T-helper 1 cell treated with Interleukin-12 subunit alpha and Interleukin-12 subunit beta and Interleukin-4 antibody, amounts not matched to agents 30 ng/mL and 1 ng/mL, for 36 hours (primary cell): ENCODE measurements around the gene SFXN2. TPM values are rescaled to one million over a fixed set of nuclear protein-coding genes. Genes with fewer than 3 reads are reported as not detected.
"Not testable (repeated sequence)": the region's sequence is repeated elsewhere in the genome, so short reads cannot be mapped to it uniquely, and the experiment has no call there.

Source experiments
- intact Hi-C: fragments of 100-400 bp; cut with micrococcal nuclease; formaldehyde crosslinking; loops from one replicate; pipeline ENCODE4 v1.15.1; 2024
- total RNA-seq: library from RNA; stranded (reverse); gene quantifications from 2 replicates; pipeline ENCODE4 v1.2.3, GENCODE V29; 2022

SFXN2 gene
- total RNA-seq, 1 donor from 2014 or later, result 20.9 TPM

DNA sequence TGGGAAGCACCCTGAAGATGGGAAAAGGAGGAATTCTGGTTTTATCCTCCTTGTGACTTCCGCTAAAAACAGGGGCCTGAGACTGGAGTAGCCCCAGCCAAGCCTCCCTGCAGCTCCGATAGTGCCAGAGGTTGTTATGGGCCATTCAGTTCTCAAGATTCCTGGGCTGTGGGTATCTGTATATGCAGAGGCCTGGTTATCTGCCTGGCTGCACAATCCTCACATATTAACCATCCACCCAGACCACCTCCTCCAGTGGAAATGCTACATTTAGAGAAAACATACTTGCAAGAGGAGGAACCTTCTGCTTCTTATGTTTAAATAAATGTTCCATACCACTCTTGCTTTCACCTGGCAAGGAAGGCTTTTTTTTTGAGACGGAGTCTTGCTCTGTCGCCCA is 34.8 kb upstream of the SFXN2 start:
- intact Hi-C loops, result no loop called here

DNA sequence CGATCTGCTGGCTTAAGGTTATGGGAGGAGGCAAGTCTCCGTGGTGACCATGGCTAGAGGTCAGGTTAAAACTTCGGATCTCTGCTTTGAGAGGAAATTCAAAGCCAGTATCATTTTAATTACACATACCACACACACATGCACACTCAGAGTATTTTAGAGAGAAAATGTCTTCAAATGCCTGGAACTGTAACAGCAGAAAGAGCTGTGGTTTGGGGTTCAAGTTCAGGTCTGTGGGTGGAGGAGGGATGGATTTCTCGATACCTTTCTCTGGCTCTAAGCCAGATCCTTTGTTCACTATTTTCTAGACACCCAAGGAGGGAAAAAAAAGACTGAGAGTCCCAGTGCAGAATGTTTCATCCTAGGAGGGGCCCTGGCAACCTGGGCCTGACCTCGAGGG is 32.7 kb upstream of the SFXN2 start:
- intact Hi-C loops, result no loop called here

DNA sequence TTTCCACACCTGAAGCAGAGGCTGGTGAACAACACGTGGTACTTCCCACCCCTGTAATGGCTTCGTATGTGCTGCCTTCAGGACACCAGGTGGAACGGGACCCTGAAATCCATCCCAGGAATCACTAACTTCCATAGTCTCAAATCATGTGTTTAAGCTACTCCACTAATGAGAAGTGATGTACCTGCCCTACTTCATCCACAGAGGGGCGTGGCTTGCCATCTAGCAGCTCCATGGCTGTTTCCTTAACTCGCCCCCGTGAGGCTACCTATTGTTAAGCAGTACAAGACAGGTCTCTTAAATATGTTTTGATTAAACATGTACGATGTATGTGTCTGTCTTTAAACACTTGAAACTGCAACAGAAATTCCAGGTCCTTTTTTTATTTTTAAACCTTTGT is 32.0 kb upstream of the SFXN2 start:
- intact Hi-C loops, result no loop called here

DNA sequence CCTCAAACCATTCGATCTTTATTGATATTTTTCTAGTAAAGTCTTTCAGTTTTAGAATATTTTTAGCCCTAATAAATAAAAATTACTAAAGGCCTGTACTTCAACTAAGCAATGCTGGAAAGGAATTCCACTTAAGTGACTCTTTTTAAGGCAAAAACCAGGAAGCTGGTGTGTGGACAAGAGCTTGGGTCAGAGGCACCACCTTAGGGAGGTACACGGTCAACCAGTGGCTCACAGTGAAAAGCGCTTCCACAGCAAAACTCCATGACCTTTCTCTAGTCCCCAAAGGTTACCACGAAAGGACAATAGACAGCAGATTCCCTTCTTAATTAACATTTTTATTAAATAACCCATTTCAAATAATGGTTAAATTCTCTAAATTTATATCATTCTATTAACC is 31.5 kb upstream of the SFXN2 start:
- intact Hi-C loops, result no loop called here

DNA sequence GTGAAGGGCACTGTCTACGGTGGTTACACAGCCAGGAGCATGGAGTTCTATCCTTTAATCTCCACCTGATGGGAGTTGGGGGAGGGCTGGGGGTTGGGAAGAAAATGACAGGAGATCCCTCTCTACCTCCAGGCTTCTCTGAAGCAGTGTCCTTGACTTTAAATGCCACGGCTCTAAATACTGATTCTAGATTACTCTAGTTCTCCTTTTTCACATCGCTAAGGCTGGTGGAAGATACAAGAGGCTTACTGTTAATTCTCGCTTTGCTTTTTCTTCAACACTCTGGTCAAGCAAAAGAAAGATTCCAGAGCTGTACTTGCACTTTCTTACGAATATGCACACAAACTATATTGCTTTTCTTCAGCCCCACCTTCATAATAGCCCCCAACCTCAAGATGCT is 30.7 kb upstream of the SFXN2 start:
- intact Hi-C loops, result no loop called here

DNA sequence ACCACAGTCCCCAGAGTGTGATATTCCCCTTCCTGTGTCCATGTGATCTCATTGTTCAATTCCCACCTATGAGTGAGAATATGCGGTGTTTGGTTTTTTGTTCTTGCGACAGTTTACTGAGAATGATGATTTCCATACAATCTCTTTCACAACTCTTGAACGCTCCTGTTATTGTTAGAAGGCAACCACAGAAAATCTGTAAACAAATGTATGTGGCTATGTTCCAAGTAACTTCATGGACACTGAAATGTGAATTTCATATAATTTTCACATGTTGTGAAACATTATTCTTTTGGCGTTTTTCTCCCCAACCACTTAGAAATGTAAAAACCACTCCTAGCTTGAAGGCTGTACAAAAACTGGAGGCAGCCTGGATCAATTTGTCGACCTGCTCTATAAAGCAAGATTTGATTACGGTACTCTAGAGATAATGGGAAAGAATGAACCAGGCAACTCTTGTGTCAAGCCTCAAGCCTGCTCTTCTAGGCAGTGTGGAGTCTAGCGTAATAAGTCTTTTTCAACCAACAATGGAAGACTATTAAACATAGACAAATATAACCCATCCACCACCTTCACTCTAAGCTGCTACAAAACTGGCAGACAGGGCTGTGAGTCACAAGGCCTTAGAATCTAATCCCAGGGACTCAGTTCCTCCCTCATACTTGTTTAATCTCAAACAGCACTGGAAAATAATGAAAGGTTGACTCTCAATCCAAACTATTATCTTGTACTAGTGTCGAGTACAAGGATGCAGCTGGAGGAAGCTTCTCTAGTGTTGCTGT is 23.0 kb upstream of the SFXN2 start:
- intact Hi-C loops, result no loop called here

DNA sequence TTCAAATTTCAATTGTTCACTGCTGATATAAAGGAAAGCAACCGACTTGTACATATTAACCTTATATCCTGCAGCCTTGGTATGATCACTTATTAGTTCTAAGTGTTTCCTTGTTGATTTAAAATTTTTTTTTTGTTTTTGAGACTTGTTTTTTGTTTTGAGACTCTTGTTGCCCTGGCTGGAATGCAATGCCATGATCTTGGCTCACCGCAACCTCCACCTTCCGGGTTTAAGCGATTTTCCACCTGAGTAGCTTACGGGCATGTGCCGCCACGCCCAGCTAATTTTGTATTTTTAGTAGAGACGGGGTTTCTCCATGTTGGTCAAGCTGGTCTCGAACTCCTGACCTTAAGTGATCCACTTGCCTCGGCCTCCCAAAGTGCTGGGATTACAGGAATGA is 19.0 kb upstream of the SFXN2 start:
- intact Hi-C loops, result not testable (repeated sequence)

DNA sequence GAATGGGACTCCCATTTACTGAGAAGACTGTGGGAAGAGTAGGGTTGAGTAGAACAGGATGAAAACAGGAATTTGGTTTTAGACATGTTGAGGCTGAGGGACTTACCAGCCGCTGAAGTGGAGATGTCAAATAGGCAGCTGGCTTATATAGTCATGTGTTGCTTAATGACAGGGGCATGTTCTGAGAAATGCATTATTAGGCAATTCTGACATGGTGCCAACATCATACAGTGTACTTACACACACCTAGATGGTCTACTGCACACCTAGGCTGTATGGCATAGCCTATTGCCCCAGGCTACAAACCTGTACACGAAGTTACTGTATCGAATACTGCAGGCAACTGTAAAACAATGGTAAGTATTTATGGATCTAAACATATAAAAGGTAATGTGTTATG is 17.7 kb upstream of the SFXN2 start:
- intact Hi-C loops, result no loop called here

DNA sequence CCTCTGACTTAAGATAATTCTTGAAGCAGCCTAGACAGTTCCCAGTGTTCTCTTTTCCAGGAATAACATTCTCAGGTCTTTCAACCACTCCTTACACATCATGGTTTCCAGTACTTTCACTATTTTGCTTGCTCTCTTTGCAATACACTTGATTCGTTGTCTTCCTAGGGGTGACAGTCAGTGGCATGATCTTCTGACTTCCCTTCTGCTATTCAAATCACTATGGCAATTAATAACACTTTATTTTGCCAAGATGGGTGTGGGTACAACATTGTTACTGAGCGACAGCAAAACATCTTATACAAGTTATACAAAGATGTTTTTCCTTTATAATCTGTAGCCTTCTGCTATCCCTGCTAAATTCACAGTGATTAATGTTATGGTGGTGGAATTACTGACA is 15.5 kb upstream of the SFXN2 start:
- intact Hi-C loops, result no loop called here

DNA sequence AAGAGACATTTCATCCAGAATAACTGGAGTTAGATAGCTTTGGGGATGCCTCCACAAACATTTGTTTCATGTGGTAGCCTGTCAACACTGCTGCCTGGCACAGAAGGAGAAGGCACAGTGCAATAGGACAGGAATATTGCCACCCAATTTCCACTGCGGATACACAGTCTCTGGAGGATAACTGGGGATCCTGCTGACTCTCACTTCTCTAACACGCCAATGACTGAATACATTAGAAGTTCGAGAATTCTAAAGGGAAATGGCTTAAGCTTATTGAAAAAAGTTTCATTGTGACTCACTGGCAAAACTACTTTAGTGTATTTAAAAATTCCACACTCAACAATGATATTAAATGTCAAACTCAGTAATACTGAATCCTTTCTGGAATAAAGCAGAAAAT is 13.2 kb upstream of the SFXN2 start:
- intact Hi-C loops, result no loop called here

DNA sequence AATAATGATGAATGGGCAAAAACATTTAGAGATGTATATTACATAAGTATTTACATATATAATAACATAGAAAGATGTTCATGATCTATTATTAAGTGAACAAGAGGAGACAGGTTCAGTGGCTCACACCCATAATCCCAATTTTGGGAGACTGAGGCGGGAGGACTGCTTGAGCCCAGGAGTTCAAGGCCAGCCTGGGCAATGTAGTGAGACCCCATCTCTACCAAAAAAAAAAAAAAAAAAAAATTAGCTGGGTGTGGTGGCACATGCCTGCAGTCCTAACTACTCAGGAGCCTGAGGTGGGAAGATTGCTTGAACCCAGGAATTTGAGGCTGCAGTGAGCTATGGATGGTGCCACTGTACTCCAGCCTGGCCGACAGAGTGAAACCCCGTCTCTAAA is 12.6 kb upstream of the SFXN2 start:
- intact Hi-C loops, result no loop called here

DNA sequence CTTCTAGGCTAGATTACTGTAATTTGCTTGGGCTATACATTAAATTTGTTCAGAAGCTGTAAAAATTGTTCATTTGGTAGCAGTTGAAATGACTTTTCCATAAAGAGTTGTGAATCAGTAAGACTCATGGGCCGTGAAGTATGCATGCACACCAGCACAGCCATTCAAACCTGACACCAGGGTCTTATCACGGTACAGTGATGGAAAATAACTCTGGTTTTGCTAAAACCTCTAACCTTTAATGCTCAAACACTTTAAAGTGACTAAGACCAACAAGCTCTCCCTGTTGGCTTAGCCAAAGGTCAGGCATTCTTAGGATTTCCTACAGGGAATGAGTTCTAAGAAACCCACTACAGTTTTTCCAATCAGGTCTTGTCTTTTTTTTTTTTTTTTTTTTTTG is 11.7 kb upstream of the SFXN2 start:
- intact Hi-C loops, result no loop called here

DNA sequence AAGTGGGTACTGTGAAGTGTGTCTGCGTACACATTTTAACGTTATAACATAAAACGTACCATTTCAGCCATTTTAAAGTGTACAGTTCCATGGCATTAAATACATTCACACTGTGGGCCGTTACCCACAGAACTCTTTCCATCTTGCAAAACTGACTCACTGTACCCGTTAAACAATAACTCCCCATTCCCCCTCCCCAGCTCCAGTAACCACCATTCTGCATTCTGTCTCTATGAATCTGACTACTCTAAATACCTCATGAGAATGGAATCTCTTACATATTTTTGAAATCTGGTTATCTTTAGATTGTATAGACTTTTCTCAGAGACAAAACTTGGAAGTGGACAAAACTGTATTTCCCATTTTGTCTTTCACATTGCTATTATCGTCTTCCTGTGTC is 9.5 kb upstream of the SFXN2 start:
- intact Hi-C loops, result no loop called here

DNA sequence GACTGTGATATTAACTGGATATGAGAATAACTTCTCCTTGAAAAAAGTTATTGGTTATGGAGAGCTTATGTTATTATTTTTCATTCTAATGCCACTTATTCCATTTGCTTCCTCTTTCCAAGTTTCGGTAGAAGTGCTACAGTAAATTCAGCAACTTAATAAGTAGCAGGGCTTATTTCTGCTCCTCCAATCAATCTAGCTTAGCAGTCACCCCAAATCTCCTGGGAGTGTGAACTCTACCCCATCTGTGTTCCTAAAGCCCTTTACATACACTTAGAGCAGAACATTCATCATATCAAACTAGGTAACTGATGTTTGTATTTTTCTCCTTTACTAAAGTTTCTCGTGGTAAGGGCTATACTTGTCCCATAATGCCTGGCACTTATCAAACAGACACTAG is 8.9 kb upstream of the SFXN2 start:
- intact Hi-C loops, result no loop called here

DNA sequence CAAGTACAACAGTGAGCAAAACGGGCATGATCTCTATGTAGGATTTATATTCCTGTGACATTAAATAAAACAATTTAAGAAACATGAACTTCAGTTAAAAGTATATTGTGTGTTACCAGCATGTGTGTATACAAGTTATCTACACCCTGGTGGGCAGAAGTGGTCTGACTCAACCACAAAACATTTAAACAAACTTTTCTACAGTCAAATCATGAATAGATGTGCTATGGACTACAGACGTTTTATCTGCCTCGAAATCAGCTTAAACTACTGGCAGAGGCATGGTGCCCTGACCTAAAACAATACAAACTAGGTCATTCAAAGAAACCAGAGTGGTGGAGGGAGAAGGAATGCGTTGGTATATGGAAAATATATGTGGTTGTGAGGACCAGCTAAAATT is 3.8 kb upstream of the SFXN2 start:
- intact Hi-C loops, result loop anchor here (5.0 kb wide), 2 partner anchors 278 to 1412 kb away; partner anchors contain the start of genes CUEDC2 and SFR1

DNA sequence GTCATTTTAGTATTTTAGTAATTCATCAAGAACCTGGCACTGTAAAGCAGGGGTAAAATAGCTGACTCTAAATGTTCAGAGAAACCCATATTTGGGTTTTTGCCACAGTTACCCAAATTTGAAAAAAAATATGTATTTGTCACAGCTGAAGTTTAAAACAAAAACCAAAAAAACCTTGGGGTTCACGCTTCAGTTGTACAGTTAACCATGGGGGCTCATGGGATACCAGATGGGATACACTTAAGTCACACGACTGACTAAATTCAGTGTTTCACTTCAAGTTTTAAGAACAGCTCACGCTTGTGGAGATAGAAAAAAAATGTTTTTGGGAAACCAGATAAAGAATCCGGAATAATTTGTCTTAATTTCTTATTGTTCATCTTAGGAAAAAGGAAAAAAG is 2.3 kb upstream of the SFXN2 start:
- intact Hi-C loops, result loop anchor here (5.0 kb wide), 2 partner anchors 280 to 1410 kb away; partner anchors contain the start of genes CUEDC2 and SFR1

DNA sequence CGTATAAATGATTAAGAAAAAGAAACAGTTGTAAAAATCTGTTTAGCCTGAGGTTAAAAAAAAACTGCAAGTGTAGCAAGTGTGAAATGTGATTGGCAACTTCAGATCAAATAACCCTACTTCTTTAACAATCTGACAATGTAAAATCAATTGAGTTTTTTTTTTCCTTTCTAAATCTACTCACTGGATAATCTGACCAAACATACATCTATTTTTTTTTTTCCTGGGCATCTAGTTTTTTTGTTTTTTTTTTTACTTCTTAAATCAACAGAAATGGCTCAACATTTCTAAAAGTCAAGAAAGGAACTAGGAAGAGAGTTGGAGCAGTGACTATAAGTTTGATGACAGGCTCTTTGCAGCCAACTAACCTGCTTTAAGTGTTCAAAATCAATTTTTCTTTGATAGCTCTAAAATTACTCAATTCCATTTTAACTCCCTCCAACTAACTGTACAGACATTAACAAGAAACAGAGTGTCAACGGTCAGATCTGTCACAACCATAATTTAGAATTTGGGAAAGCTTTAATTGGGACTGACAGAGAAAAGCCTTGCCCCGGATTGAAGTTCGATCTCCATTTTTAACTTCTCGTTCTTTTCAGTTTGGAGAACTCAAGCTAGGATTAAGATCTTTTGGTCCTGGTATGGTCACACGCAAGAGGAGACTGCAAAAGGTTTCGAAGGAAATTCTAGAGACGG is 1.4 kb upstream of the SFXN2 start:
- intact Hi-C loops, result loop anchor here (5.0 kb wide), 2 partner anchors 281 to 1409 kb away; partner anchors contain the start of genes CUEDC2 and SFR1

DNA sequence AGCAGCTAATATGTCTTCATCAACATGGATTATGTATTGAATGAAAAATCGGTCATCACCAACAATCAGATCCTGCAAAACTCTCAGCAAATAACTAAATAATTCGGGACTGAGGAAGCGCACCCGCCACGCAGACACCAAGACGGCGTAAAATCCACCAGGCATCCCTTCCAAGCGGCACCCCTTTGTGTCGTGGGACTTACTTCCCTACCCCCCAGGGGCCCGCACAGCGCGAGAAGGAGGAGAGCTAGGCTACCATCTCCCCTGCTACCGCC is 960 bp upstream of the SFXN2 start:
- intact Hi-C loops, result loop anchor here (5.0 kb wide), 2 partner anchors 281 to 1409 kb away; partner anchors contain the start of genes CUEDC2 and SFR1

DNA sequence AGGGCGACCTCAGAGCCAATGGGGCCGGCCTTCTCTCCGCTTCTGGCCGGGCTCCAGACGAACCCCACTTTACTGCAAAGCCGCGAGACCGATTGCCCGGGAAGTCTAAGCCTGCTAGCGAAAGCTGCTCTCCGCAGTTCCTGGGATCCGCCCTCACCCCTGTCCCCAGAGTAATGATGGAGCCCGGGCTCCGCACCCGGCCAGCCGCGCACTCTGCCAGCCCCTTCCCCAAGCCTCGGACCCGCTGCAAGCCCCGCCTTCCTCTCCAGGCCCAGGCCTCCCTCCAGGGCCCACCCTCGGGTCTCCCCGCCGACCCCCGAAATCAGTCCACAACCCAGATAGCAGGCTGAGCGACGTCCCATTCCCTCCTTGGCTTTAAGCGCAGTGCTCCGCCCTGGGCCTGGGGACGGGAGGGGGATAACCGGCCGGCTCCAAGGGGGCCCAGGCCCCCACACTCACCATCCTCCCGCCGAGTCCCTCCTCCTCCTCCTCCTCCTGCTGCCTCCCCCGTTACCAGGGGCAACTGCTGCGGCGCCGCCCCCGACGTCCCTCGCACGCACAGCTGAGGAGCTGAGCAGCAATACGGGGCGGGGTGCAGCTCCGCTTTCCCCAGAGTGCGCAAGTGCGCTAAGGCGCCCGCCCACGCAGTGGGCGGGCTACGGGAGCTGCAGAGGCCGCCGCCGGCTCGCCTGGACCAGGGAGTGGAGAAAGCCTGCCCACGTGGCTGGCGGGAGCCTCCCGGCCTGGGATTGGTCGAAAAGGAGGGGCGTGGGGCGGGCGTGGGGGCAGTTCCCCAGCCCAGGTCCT is 419 bp upstream of the SFXN2 start, which contains the start of gene ARL3:
Gene ARL3, minus strand, starts transcription at position 584 of the 807 bp plus-strand sequence. Its CDS starts 122 bp downstream, at position 462.
- intact Hi-C loops, result loop anchor here (1.0 to 5.0 kb wide), 15 partner anchors 29 to 1408 kb away; partner anchors contain the start of genes ACTR1A, ATP5MK, BORCS7 and CNNM2

DNA sequence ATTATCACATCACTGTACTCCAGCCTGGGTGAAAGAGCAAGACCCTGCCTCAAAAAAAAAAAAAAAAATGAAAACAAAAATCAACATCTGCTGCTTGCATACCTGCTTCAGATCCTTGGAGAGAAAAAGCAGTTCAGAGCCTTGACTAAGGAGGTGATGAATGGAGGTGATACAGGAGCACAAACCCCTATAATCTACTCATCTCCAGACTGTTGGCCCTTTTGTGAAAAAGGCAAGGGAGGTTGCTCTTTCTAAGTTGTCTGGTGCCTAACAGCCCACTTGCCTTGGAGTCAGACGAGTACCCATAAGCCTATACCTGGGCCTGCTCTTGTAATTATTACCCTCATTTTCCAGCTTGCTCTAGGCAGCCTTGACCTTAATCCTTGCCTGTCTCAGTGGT is 1.4 kb downstream of the SFXN2 start:
- intact Hi-C loops, result no loop called here

DNA sequence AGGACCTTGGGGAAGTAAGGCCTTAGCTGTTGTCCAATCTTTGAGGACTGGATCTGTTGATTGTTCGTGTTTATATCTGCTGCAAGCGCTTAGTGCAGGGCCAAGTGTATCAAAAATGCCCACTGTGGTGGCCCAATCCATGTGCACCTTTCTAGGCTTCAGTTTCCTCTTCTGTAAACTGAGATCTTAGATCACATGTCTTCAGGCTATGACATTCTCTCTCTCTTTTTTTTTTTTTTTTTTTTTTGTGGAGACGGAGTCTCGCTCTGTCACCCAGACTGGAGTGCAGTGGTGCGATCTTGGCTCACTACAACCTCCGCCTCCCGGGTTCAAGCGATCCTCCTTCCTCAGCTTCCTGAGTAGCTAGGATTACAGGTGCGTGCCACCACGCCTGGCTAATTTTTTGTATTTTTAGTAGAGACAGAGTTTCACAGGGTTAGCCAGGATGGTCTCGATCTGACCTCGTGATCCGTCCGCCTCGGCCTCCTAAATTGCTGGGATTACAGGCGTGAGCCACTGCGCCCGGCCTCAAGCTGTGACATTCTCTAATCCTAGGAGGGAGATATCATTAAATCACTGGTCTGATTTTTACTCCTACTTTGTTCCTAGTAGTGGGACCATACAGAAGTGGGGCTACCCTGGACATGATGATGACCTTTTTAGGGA is 2.6 kb downstream of the SFXN2 start:
- intact Hi-C loops, result not testable (repeated sequence)
